A673 (cell line): ENCODE data around the gene PSENEN. TPM values are rescaled to one million over a fixed set of nuclear protein-coding genes. Genes with fewer than 3 reads are reported as not detected.

Source experiments
- BruUV-seq: library from RNA; stranded (reverse); fragments of 400-500 nt; replicated peaks from 2 replicates; lab custom pipeline; 2021; lab: Mats Ljungman, UMichigan
- CTCF ChIA-PET: fragments of 300-600 bp; sonication (Branson Sonifier 250); formaldehyde crosslinking; loops from one replicate; lab custom pipeline; 2022; ENCODE audit warnings: antibody characterized with exemption; lab: Charles Lee
- POLR2A ChIA-PET: fragments of 300-600 bp; sonication (Branson Sonifier 250); formaldehyde crosslinking; loops from one replicate; lab custom pipeline; 2022; ENCODE audit warnings: antibody characterized with exemption; ENCODE audit not compliant: low non-redundant PET; lab: Charles Lee
- DNase-seq: peaks from one replicate; pipeline ENCODE4 v3.0.0-alpha.2; 2015; ENCODE audit warnings: low spot score
- H3K27ac ChIP-seq: fragments of 200-600 bp; sonication (generic); 2 replicates; pipeline ENCODE4 v1.5.1; 2016; ENCODE audit warnings: mixed run types, low read depth, mild to moderate bottlenecking, mixed read lengths, antibody characterized with exemption, low read length; ENCODE audit not compliant: poor library complexity, severe bottlenecking
- H3K27me3 ChIP-seq: fragments of 200-600 bp; sonication (generic); replicated peaks from 2 replicates; pipeline ENCODE4 v1.6.1; 2017; ENCODE audit warnings: mixed run types, low read depth, mild to moderate bottlenecking, mixed read lengths, antibody characterized with exemption, low read length; ENCODE audit not compliant: insufficient read depth, poor library complexity
- H3K36me3 ChIP-seq: fragments of 200-600 bp; sonication (generic); 2 replicates; pipeline ENCODE4 v1.6.1; 2016; ENCODE audit warnings: mixed run types, mild to moderate bottlenecking, mixed read lengths, antibody characterized with exemption, low read length; ENCODE audit not compliant: insufficient read depth, poor library complexity, severe bottlenecking
- H3K4me1 ChIP-seq: fragments of 200-600 bp; sonication (generic); 2 replicates; pipeline ENCODE4 v1.6.1; 2017; ENCODE audit warnings: mixed run types, mild to moderate bottlenecking, mixed read lengths, antibody characterized with exemption, low read length; ENCODE audit not compliant: insufficient read depth, poor library complexity, severe bottlenecking
- H3K4me3 ChIP-seq: fragments of 200-600 bp; sonication (generic); 2 replicates; pipeline ENCODE4 v1.5.1; 2016; ENCODE audit warnings: low read depth, mixed run types, mild to moderate bottlenecking, mixed read lengths, low read length; ENCODE audit not compliant: poor library complexity, severe bottlenecking
- H3K9me3 ChIP-seq: fragments of 200-600 bp; sonication (generic); 2 replicates; pipeline ENCODE4 v1.6.1; 2016; ENCODE audit warnings: mixed run types, low read depth, mild to moderate bottlenecking, mixed read lengths, antibody characterized with exemption, low read length; ENCODE audit not compliant: poor library complexity, severe bottlenecking
- CTCF ChIP-seq: fragments of 300-800, 200-600 bp; sonication (generic); conservative IDR thresholded peaks from 2 replicates; pipeline ENCODE4 v1.5.1; 2017; ENCODE audit warnings: low read depth, mild to moderate bottlenecking, antibody characterized with exemption, low read length, moderate library complexity, mixed read lengths
- EZH2 ChIP-seq: fragments of 200-600 bp; sonication (generic); IDR thresholded peaks from 2 replicates; pipeline ENCODE4 v1.6.1; 2017; ENCODE audit warnings: borderline replicate concordance, low read depth, mild to moderate bottlenecking, mixed read lengths, antibody characterized with exemption, low read length; ENCODE audit not compliant: poor library complexity, severe bottlenecking
- intact Hi-C: fragments of 100-400 bp; cut with micrococcal nuclease; formaldehyde crosslinking; loops from one replicate; pipeline ENCODE4 v1.10.0; 2022; ENCODE audit not compliant: unreplicated experiment
- total RNA-seq: library from RNA; stranded (reverse); gene quantifications from 2 replicates; pipeline ENCODE4 v1.2.3, GENCODE V29; 2021

PSENEN gene
- total RNA-seq, 1 experiment from 2014 or later = 58.8 TPM

- peaks cover 14% of the 10 kb centered on the region for H3K27me3 ChIP-seq
- intact Hi-C loops = no loop called here
- BruUV-seq = no TSS peak
Measured at GRCh38 chr19:35712567-35713505, 32.6 kb upstream of the PSENEN start.

GRCh38 chr19:35713506-35713850, 32.0 kb upstream of the PSENEN start:
- intact Hi-C loops = no loop called here
- POLR2A ChIA-PET = no interaction called here
- Histone ChIP-seq H3K4me3 (no peak overlapping the region), H3K4me1 (peaks cover 5% of the 10 kb centered on the region), H3K27me3 (peaks cover 7% of the 10 kb centered on the region), H3K9me3 (no peaks in the 10 kb centered on the region), H3K36me3 (no peaks in the 10 kb centered on the region), H3K27ac (no peak overlapping the region)
- no TSS peak for BruUV-seq
- CTCF ChIA-PET = no interaction called here
- no peak for TF ChIP-seq EZH2
- TF ChIP-seq CTCF = no peak
- DNase-seq = no peak

More at GRCh38 chr19:35712567-35713505, 32.6 kb upstream of the PSENEN start:
- Histone ChIP-seq H3K9me3 (no peaks in the 10 kb centered on the region), H3K4me1 (peaks cover 5% of the 10 kb centered on the region), H3K4me3 (no peak overlapping the region), H3K36me3 (no peaks in the 10 kb centered on the region), H3K27ac (no peak overlapping the region)
- no peak for DNase-seq
- no peak for TF ChIP-seq CTCF
- TF ChIP-seq EZH2 = no peak
- ChIA-PET POLR2A (no interaction called here), CTCF (no interaction called here)

- BruUV-seq = no TSS peak
- POLR2A ChIA-PET = interaction anchor here (0.6 kb wide), 1 partner anchor 447 kb away, joined by 3 read pairs; no protein-coding TSS in a partner anchor
- intact Hi-C loops = no loop called here
Measured at GRCh38 chr19:35713904-35714495, 31.5 kb upstream of the PSENEN start.

More at GRCh38 chr19:35713904-35714495, 31.5 kb upstream of the PSENEN start:
- Histone ChIP-seq H3K27me3 (peaks cover 4% of the 10 kb centered on the region), H3K27ac (no peak overlapping the region), H3K9me3 (no peaks in the 10 kb centered on the region), H3K4me1 (peaks cover 6% of the 10 kb centered on the region), H3K36me3 (no peaks in the 10 kb centered on the region), H3K4me3 (no peak overlapping the region)
- no peak for DNase-seq
- TF ChIP-seq EZH2 (no peak), CTCF (no peak)
- CTCF ChIA-PET = interaction anchor here (1.0 kb wide), 1 partner anchor 12 kb away, joined by 3 read pairs; no protein-coding TSS in a partner anchor
